H1 (cell line): ENCODE results near the gene PLPPR4. TPM values are rescaled to one million over a fixed set of nuclear protein-coding genes. Genes with fewer than 3 reads are reported as not detected.

Experiments used
- CTCF ChIA-PET: fragments of 300-600 bp; sonication (Branson Sonifier 250); formaldehyde crosslinking; loops from one replicate; lab custom pipeline; 2021; ENCODE audit not compliant: partially characterized antibody; lab: Charles Lee
- POLR2A ChIA-PET: fragments of 300-600 bp; sonication (Branson Sonifier 250); formaldehyde crosslinking; loops from one replicate; lab custom pipeline; 2021; ENCODE audit warnings: inconsistent platforms; ENCODE audit not compliant: partially characterized antibody; lab: Charles Lee
- DNase-seq, 2 experiments: peaks; one replicate each; pipeline versions ENCODE4 v3.0.0 to v3.0.0-alpha.2; 2010 to 2022; ENCODE audit warnings: low spot score in 2 of 2, low read depth in 1 of 2, mixed read lengths in 1 of 2
- FAIRE-seq: peaks from 2 replicates; lab custom pipeline; 2011; peaks lifted over from hg19 to GRCh38; lab: Jason Lieb, UNC
- H2AFZ ChIP-seq: 2 replicates; pipeline ENCODE4 v1.8.1; 2012; ENCODE audit warnings: low read length, inconsistent platforms
- H2AK5ac ChIP-seq: 2 replicates; pipeline ENCODE4 v1.6.1; 2013; ENCODE audit warnings: low read depth, low read length
- H2BK120ac ChIP-seq: replicated peaks from 2 replicates; pipeline ENCODE3; 2013; ENCODE audit warnings: low read depth, low read length, inconsistent platforms
- H2BK12ac ChIP-seq: 2 replicates; pipeline ENCODE4 v1.6.1; 2013; ENCODE audit warnings: low read depth, low read length
- H2BK15ac ChIP-seq: 2 replicates; pipeline ENCODE4 v1.6.1; 2013; ENCODE audit warnings: low read length
- H2BK20ac ChIP-seq: 2 replicates; pipeline ENCODE4 v1.6.1; 2013; ENCODE audit warnings: low read length
- H2BK5ac ChIP-seq: 2 replicates; pipeline ENCODE4 v1.6.1; 2013; ENCODE audit warnings: low read depth, low read length
- H3K14ac ChIP-seq: 2 replicates; pipeline ENCODE4 v1.6.1; 2013; ENCODE audit warnings: inconsistent platforms; ENCODE audit not compliant: insufficient read length
- H3K18ac ChIP-seq: 2 replicates; pipeline ENCODE4 v1.6.1; 2013; ENCODE audit warnings: low read length; ENCODE audit errors: extremely low read depth
- H3K23ac ChIP-seq: 2 replicates; pipeline ENCODE4 v1.6.1; 2013; ENCODE audit warnings: inconsistent platforms; ENCODE audit not compliant: insufficient read length
- H3K23me2 ChIP-seq: 2 replicates; pipeline ENCODE4 v1.6.1; 2013; ENCODE audit warnings: low read depth, low read length
- H3K27ac ChIP-seq: 2 replicates; pipeline ENCODE4 v1.6.1; 2011; ENCODE audit warnings: low read depth, low read length, inconsistent platforms
- H3K27me3 ChIP-seq, 4 experiments: replicated peaks in 1 of 4; 1 replicate in 1 of 4; 2 replicates in 3 of 4; pipeline versions ENCODE4 v1.6.1 to v1.8.1; 2011 to 2013; ENCODE audit warnings: low read length in 3 of 4, mild to moderate bottlenecking in 3 of 4, inconsistent platforms in 2 of 4, mixed read lengths in 2 of 4, moderate library complexity in 1 of 4; ENCODE audit not compliant: control insufficient read depth in 3 of 4, insufficient read depth in 3 of 4; ENCODE audit errors: extremely low read depth in 1 of 4
- H3K36me3 ChIP-seq, 4 experiments: 2 replicates each; pipeline versions ENCODE4 v1.6.1 to v1.8.1; 2011 to 2013; ENCODE audit warnings: mild to moderate bottlenecking in 4 of 4, low read length in 3 of 4, moderate library complexity in 2 of 4, control low read depth in 1 of 4, inconsistent platforms in 1 of 4; ENCODE audit not compliant: insufficient read depth in 4 of 4, control insufficient read depth in 2 of 4
- H3K4ac ChIP-seq: replicated peaks from 2 replicates; pipeline ENCODE3; 2013; ENCODE audit warnings: low read length, low read depth, mixed read lengths, inconsistent platforms; ENCODE audit not compliant: insufficient read length
- H3K4me1 ChIP-seq, 4 experiments: replicated peaks in 1 of 4; 1 replicate in 1 of 4; 2 replicates in 3 of 4; pipeline versions ENCODE4 v1.6.1 to v1.8.1; 2011 to 2013; ENCODE audit warnings: low read length in 3 of 4, inconsistent platforms in 2 of 4, mixed read lengths in 1 of 4; ENCODE audit not compliant: insufficient read depth in 4 of 4, control insufficient read depth in 3 of 4
- H3K4me2 ChIP-seq, 2 experiments: 2 replicates each; pipeline versions ENCODE4 v1.6.1 to v1.8.1; 2011 to 2013; ENCODE audit warnings: low read depth in 2 of 2, low read length in 2 of 2, control low read depth in 1 of 2, inconsistent platforms in 1 of 2, mild to moderate bottlenecking in 1 of 2; ENCODE audit not compliant: insufficient read depth in 1 of 2
- H3K4me3 ChIP-seq, 4 experiments: fragments of 200-600, 300-600 bp in 1 of 4; sonication (generic), shearing (Covaris generic), sonication (Bioruptor Twin) in 1 of 4; 2 replicates each; pipeline versions ENCODE4 v1.5.1 to v1.8.1; 2011 to 2016; ENCODE audit warnings: low read length in 4 of 4, low read depth in 3 of 4, control low read depth in 2 of 4, inconsistent platforms in 2 of 4, mild to moderate bottlenecking in 2 of 4, mixed read lengths in 1 of 4, moderate library complexity in 1 of 4; ENCODE audit not compliant: insufficient read depth in 2 of 4; ENCODE audit errors: extremely low read depth in 1 of 4
- H3K56ac ChIP-seq: replicated peaks from 2 replicates; pipeline ENCODE3; 2013; ENCODE audit warnings: low read depth, mild to moderate bottlenecking, mixed read lengths, low read length, inconsistent platforms; ENCODE audit not compliant: insufficient read length
- H3K79me1 ChIP-seq: 2 replicates; pipeline ENCODE4 v1.6.1; 2013; ENCODE audit warnings: low read depth, low read length, control low read depth
- H3K79me2 ChIP-seq, 2 experiments: 2 replicates each; pipeline versions ENCODE4 v1.6.1 to v1.8.1; 2012 to 2013; ENCODE audit warnings: low read length in 2 of 2, mild to moderate bottlenecking in 2 of 2, inconsistent platforms in 1 of 2; ENCODE audit not compliant: insufficient read depth in 2 of 2, control insufficient read depth in 1 of 2
- H3K9ac ChIP-seq, 4 experiments: replicated peaks in 1 of 4; 1 replicate in 1 of 4; 2 replicates in 3 of 4; pipeline versions ENCODE4 v1.6.1 to v1.8.1; 2011 to 2013; ENCODE audit warnings: low read depth in 3 of 4, low read length in 3 of 4, control low read depth in 2 of 4, mild to moderate bottlenecking in 2 of 4, moderate library complexity in 2 of 4, inconsistent platforms in 1 of 4; ENCODE audit errors: extremely low read depth in 1 of 4
- H3K9me3 ChIP-seq, 2 experiments: 2 replicates each; pipeline versions ENCODE4 v1.6.1 to v1.8.1; 2012 to 2013; ENCODE audit warnings: mild to moderate bottlenecking in 2 of 2, moderate library complexity in 2 of 2, control low read depth in 1 of 2, inconsistent platforms in 1 of 2, low read depth in 1 of 2, low read length in 1 of 2, mixed read lengths in 1 of 2; ENCODE audit not compliant: insufficient read depth in 2 of 2
- H4K20me1 ChIP-seq, 2 experiments: replicated peaks in 1 of 2; 2 replicates each; pipeline versions ENCODE3 to v1.8.1; 2011 to 2013; ENCODE audit warnings: inconsistent platforms in 2 of 2, low read length in 2 of 2, mild to moderate bottlenecking in 1 of 2; ENCODE audit not compliant: insufficient read depth in 2 of 2, control insufficient read depth in 1 of 2
- H4K5ac ChIP-seq: 2 replicates; pipeline ENCODE4 v1.6.1; 2013; ENCODE audit warnings: low read length, low read depth, mixed read lengths, inconsistent platforms; ENCODE audit not compliant: insufficient read length
- H4K8ac ChIP-seq: 2 replicates; pipeline ENCODE4 v1.8.0; 2013; ENCODE audit warnings: mild to moderate bottlenecking, moderate library complexity, low read length, inconsistent platforms; ENCODE audit not compliant: insufficient read depth; ENCODE audit errors: extremely low read depth
- H4K91ac ChIP-seq: replicated peaks from 2 replicates; pipeline ENCODE3; 2013; ENCODE audit warnings: low read length, mixed read lengths, inconsistent platforms; ENCODE audit not compliant: insufficient read length
- ATF3 ChIP-seq: IDR thresholded peaks from 2 replicates; pipeline ENCODE4 v1.6.1; 2011; ENCODE audit warnings: low read depth, mild to moderate bottlenecking, low read length; ENCODE audit not compliant: insufficient read depth
- CBX8 ChIP-seq: fragments of 300-800, 300-1000 bp; sonication (generic); IDR thresholded peaks from 2 replicates; pipeline ENCODE4 v1.7.1; 2016; ENCODE audit warnings: low read depth, low read length, borderline replicate concordance
- CHD1 ChIP-seq: IDR thresholded peaks from 2 replicates; pipeline ENCODE4 v1.6.1; 2012; ENCODE audit warnings: low read depth, low read length, improper control_type of control experiment
- E2F6 ChIP-seq: IDR thresholded peaks from 2 replicates; pipeline ENCODE4 v1.6.1; 2012; ENCODE audit warnings: inconsistent platforms
- POLR2AphosphoS5 ChIP-seq: IDR thresholded peaks from 2 replicates; pipeline ENCODE4 v1.6.1; 2011; ENCODE audit warnings: low read depth, low read length
- WGBS, 2 experiments: shearing (Covaris generic) in 1 of 2; methylation state at CpG; one replicate each; pipeline versions ENCODE4 v1.1.6 to v1.1.7; 2013 to 2015; ENCODE audit warnings: low lambda C conversion rate in 2 of 2, mixed read lengths in 2 of 2, inconsistent platforms in 1 of 2, low coverage in 1 of 2, missing lambda C conversion rate in 1 of 2; ENCODE audit not compliant: insufficient replicate concordance in 2 of 2, insufficient coverage in 1 of 2, insufficient read length in 1 of 2; ENCODE audit errors: extremely low coverage in 1 of 2, missing lambda C conversion rate in 1 of 2; 5-methylcytosine and 5-hydroxymethylcytosine counted together
- polyA plus RNA-seq, 7 experiments: library from polyadenylated mRNA; depleted of rRNA in 3 of 7; stranded (reverse) in 5 of 7; unstranded in 2 of 7; fragments of >200 nt in 5 of 7; fragments of 200-250 nt in 2 of 7; gene quantifications; 1 replicate in 5 of 7; 2 replicates in 1 of 7; 4 replicates in 1 of 7; pipeline versions ENCODE4 v1.2.1 to v1.2.3, GENCODE V29; 2011 to 2013; ENCODE audit warnings: missing spikeins in 2 of 7, mixed read lengths in 2 of 7
- total RNA-seq: library from RNA; stranded (reverse); fragmentation: NEBNext Ultra II Directional; extraction: Animal tissue kit (Norgen Biotek cat#: 25700); gene quantifications from 2 replicates; pipeline ENCODE4 v1.2.1, GENCODE V29; 2021

PLPPR4 gene
- total and polyA plus RNA-seq, 2 of the 8 experiments (the other 6 are each of a cell fraction or from before 2014, with no cell fraction given), result 0.74 to 2.2 TPM

GRCh38 chr1:99217599-99217998 is 46.7 kb upstream of the PLPPR4 start:
- FAIRE-seq, result no peak
- CTCF ChIA-PET, result interaction anchor here (1.3 to 1.6 kb wide), 4 partner anchors 8 to 89 kb away, joined by 3 to 6 read pairs (median 5); no protein-coding TSS in a partner anchor
- peak; percentile 3 to 52 for DNase-seq

More at GRCh38 chr1:99217599-99217998, 46.7 kb upstream of the PLPPR4 start:
- Histone ChIP-seq H2BK5ac (no peak overlapping the region), H3K23ac (no peak overlapping the region), H4K91ac (no peak overlapping the region), H3K18ac (no peak overlapping the region), H3K4me1 (no peaks in the 10 kb centered on the region), H3K27me3 (no peaks in the 10 kb centered on the region; a peak in 1 of 7 replicates), H3K36me3 (no peaks in the 10 kb centered on the region), H3K56ac (no peak overlapping the region), H2AK5ac (no peak overlapping the region), H4K8ac (no peak overlapping the region), H3K4me3 (no peak overlapping the region), H2AFZ (no peak overlapping the region), H2BK15ac (no peak overlapping the region), H3K4me2 (no peak overlapping the region; a peak in 1 of 4 replicates), H2BK12ac (no peak overlapping the region), H3K79me1 (no peaks in the 10 kb centered on the region), H3K4ac (no peak overlapping the region), H3K27ac (no peak overlapping the region), H3K23me2 (no peaks in the 10 kb centered on the region), H3K79me2 (no peaks in the 10 kb centered on the region), H4K20me1 (no peaks in the 10 kb centered on the region), H4K5ac (no peak overlapping the region), H2BK20ac (no peak overlapping the region), H2BK120ac (no peak overlapping the region), H3K9ac (no peak overlapping the region), H3K14ac (no peak overlapping the region), H3K9me3 (no peaks in the 10 kb centered on the region)
- WGBS, 2 experiments, result 36% methylated on average over 4 of the region's 4 CpGs; no CpG with 5 or more reads in 1 of the 2 experiments
- POLR2A ChIA-PET, result no interaction called here
- TF ChIP-seq CHD1, result no peak
- TF ChIP-seq ATF3, result no peak
- TF ChIP-seq E2F6, result no peak
- no peak for TF ChIP-seq POLR2AphosphoS5
- no peak for TF ChIP-seq CBX8
